BE2C (cell line): ENCODE data around the gene LUZP4.
A peak's percentile ranks its signal among the peaks of the same experiment; 100 is the strongest.

Source experiments
- DNase-seq: peaks from one replicate; pipeline ENCODE4 v3.0.0-alpha.2; 2020
- H3K27me3 ChIP-seq: fragments of 250-450 bp; sonication (Bioruptor Pico); 2 replicates; pipeline ENCODE4 v1.5.1; 2020; ENCODE audit warnings: mild to moderate bottlenecking
- H3K36me3 ChIP-seq: fragments of 250-450 bp; sonication (Bioruptor Pico); 2 replicates; pipeline ENCODE4 v1.5.1; 2020; ENCODE audit warnings: mild to moderate bottlenecking
- H3K4me1 ChIP-seq: fragments of 250-450 bp; sonication (Bioruptor Pico); 2 replicates; pipeline ENCODE4 v1.5.1; 2020
- H3K4me3 ChIP-seq: 2 replicates; pipeline ENCODE4 v1.5.1; 2011; ENCODE audit warnings: low read depth, low read length
- H3K9me3 ChIP-seq: fragments of 250-450 bp; sonication (Bioruptor Pico); 2 replicates; pipeline ENCODE4 v1.5.1; 2020
- TF ChIP-seq, protein P1 (sequence below): IDR thresholded peaks from 2 replicates; pipeline ENCODE4 v1.5.1; 2012; ENCODE audit warnings: mild to moderate bottlenecking, low read depth, low read length

The LUZP4 gene

GRCh38 chrX:115330498-115331168 is 41.1 kb downstream of the LUZP4 start:
- no peaks in the 10 kb centered on the region for H3K9me3 ChIP-seq
- no peaks in the 10 kb centered on the region for H3K4me1 ChIP-seq
- TF ChIP-seq, protein P1, sequence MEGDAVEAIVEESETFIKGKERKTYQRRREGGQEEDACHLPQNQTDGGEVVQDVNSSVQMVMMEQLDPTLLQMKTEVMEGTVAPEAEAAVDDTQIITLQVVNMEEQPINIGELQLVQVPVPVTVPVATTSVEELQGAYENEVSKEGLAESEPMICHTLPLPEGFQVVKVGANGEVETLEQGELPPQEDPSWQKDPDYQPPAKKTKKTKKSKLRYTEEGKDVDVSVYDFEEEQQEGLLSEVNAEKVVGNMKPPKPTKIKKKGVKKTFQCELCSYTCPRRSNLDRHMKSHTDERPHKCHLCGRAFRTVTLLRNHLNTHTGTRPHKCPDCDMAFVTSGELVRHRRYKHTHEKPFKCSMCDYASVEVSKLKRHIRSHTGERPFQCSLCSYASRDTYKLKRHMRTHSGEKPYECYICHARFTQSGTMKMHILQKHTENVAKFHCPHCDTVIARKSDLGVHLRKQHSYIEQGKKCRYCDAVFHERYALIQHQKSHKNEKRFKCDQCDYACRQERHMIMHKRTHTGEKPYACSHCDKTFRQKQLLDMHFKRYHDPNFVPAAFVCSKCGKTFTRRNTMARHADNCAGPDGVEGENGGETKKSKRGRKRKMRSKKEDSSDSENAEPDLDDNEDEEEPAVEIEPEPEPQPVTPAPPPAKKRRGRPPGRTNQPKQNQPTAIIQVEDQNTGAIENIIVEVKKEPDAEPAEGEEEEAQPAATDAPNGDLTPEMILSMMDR = peak; percentile 75
- H3K27me3 ChIP-seq = no peaks in the 10 kb centered on the region
- H3K4me3 ChIP-seq = peak overlapping the region; percentile 36
- H3K36me3 ChIP-seq = no peaks in the 10 kb centered on the region
- peak; percentile 24 for DNase-seq

DNA sequence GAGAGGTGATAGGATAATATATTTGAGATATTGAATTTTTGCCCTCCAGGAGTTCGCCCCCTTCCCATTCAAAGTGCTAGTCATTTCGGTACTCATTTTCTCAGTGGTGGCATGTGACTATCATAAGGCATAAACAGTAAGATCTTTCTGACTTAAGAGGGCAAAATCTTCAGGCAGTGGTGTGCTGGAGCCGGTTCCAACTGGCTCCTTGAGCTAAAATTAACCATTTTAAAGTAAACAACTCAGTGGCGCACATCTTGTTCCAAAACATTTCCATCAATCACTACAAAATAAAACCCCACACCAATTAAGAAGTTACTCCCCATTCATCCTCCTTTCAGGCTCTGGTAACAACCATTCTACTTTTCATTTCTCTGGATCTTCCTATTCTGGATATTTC is 43.3 kb downstream of the LUZP4 start:
- TF ChIP-seq, protein P1 = no peak
- H3K9me3 ChIP-seq = no peaks in the 10 kb centered on the region
- no peak overlapping the region for H3K4me3 ChIP-seq
- DNase-seq = no peak
- H3K4me1 ChIP-seq = no peaks in the 10 kb centered on the region
- no peaks in the 10 kb centered on the region for H3K27me3 ChIP-seq
- no peaks in the 10 kb centered on the region for H3K36me3 ChIP-seq

GRCh38 chrX:115333446-115333845 is 43.9 kb downstream of the LUZP4 start:
- H3K27me3 ChIP-seq = no peaks in the 10 kb centered on the region

DNA sequence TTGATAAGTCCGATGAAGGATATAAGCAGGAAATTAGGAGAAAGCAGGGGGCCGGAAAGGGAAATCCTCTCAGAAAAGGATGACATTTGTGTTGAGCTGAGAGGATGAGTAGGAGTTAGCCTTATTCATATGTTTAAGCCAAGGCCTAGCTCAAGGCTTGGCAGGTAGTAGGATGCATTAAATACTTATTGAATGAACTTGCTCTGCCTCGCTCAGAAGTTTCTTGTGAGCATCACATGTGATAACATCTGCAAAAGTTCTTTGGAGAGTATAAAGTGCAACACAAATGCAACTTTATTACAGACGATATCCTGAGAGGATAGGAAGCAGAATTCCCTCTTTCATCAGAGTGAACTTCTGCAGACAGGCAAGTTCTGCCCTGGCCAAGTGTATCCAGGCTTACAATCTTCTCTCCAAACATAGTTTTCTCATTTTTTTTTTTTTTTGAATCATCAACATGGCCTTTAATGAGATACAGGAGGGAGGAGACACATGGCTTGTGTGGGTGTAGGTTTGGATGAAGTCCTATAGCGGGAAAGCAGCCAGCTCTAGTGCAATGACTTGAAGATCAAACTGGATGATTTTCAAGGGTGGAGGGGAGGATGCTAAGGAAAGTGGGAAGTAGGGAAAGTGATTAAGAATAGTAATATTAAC is 48.1 kb downstream of the LUZP4 start:
- Histone ChIP-seq H3K4me3 (no peak overlapping the region), H3K4me1 (no peaks in the 10 kb centered on the region), H3K27me3 (no peaks in the 10 kb centered on the region), H3K36me3 (no peaks in the 10 kb centered on the region), H3K9me3 (no peaks in the 10 kb centered on the region)
- no peak for DNase-seq
- TF ChIP-seq, protein P1 = no peak

More at GRCh38 chrX:115333446-115333845, 43.9 kb downstream of the LUZP4 start:
- no peak for DNase-seq
- TF ChIP-seq, protein P1 = no peak
- Histone ChIP-seq H3K9me3 (no peaks in the 10 kb centered on the region), H3K36me3 (no peaks in the 10 kb centered on the region), H3K4me3 (no peak overlapping the region), H3K4me1 (no peaks in the 10 kb centered on the region)

DNA sequence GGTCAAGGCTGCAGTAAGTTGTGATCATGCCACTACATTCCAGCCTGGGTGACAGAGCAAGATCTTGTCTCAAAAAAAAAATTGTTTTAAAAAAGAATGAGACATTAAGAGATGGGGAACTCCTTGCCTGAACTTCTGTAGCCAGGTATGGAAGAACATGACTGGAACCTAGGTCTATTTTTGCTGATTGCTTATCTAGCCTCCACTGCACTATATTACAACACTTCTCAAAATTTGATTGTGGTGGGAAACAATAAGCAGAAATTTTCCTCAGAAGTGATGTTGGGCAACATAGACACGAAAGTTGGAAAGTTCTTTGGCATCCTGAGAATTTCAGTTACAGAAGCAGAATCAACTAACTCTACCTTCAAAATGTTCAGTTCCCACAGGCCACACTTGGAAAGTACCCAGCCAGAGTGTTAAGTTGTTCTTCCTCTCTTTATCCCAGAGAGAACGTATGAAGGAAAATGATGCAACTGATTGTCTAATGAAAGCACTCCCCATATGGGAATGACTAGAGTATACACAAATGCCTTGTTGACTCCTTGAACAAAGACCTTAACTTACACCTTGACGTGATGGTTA is 50.0 kb downstream of the LUZP4 start:
- H3K36me3 ChIP-seq = no peaks in the 10 kb centered on the region
- TF ChIP-seq, protein P1 = no peak

DNA sequence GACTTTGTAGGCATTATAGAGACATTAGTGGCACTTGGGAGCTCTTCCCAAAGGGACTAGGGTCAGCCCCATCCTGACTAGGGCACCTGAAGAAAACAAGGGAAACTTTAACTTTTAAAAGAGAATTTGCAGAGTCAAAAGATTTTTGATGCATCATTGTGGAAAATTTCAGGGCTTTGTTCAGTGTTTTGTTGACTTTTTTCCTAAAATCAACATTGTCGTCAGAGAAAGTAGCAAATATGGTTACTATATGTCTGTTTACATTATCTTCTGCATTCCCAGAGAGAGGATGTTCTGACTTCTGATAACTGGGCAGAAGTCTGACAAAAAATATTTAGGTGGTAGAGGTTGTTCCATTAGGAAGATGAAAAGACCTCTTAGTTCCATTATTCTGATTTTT is 51.9 kb downstream of the LUZP4 start:
- TF ChIP-seq, protein P1 = no peak
- H3K9me3 ChIP-seq = no peaks in the 10 kb centered on the region
- no peaks in the 10 kb centered on the region for H3K36me3 ChIP-seq
- no peak overlapping the region for H3K4me3 ChIP-seq
- no peak for DNase-seq
- peaks cover 12% of the 10 kb centered on the region for H3K4me1 ChIP-seq
- no peaks in the 10 kb centered on the region for H3K27me3 ChIP-seq

More for the DNA sequence above, 50.0 kb downstream of the LUZP4 start:
- no peak for DNase-seq
- no peak overlapping the region for H3K4me3 ChIP-seq
- H3K4me1 ChIP-seq = no peaks in the 10 kb centered on the region; the same call in 1 of the 2 replicates
- H3K27me3 ChIP-seq = no peaks in the 10 kb centered on the region
- no peaks in the 10 kb centered on the region for H3K9me3 ChIP-seq
